ENCODE data around the gene NBDY.

The NBDY gene

GRCh38 chrX:56785442-56785841 is 56.4 kb downstream of the NBDY start:
- DNase-seq (ENCODE audit: low read depth in 2 of 2), result no peak

- DNase-seq (ENCODE audit: low read depth in 2 of 2), result no peak
Observed at GRCh38 chrX:56786889-56787733, 58.1 kb downstream of the NBDY start.

GRCh38 chrX:56787734-56788152 is 58.7 kb downstream of the NBDY start:
- DNase-seq (ENCODE audit: low read depth in 2 of 2), result no peak

GRCh38 chrX:56788229-56788628 is 59.2 kb downstream of the NBDY start:
- no peak for DNase-seq (ENCODE audit: low read depth in 2 of 2)

- peak in 1 of 2 donors; percentile 60 for DNase-seq (ENCODE audit: low read depth in 2 of 2)
Observed at GRCh38 chrX:56788717-56789122, 59.7 kb downstream of the NBDY start.

GRCh38 chrX:56789518-56790070 is 60.6 kb downstream of the NBDY start:
- no peak for DNase-seq (ENCODE audit: low read depth in 2 of 2)

- no peak for DNase-seq (ENCODE audit: low read depth in 2 of 2)
Observed at GRCh38 chrX:56790778-56791177, 61.7 kb downstream of the NBDY start.

- DNase-seq (ENCODE audit: low read depth in 2 of 2), result no peak
Observed at GRCh38 chrX:56791456-56791855, 62.4 kb downstream of the NBDY start.

GRCh38 chrX:56792270-56793111 is 63.4 kb downstream of the NBDY start:
- DNase-seq (ENCODE audit: low read depth in 2 of 2), result no peak

- DNase-seq (ENCODE audit: low read depth in 2 of 2), result no peak
Observed at GRCh38 chrX:56793112-56793430, 64.0 kb downstream of the NBDY start.

- DNase-seq (ENCODE audit: low read depth in 2 of 2), result no peak
Observed at GRCh38 chrX:56793521-56794320, 64.7 kb downstream of the NBDY start.

- no peak for DNase-seq (ENCODE audit: low read depth in 2 of 2)
Observed at GRCh38 chrX:56794404-56795230, 65.6 kb downstream of the NBDY start.

GRCh38 chrX:56795309-56795868 is 66.3 kb downstream of the NBDY start:
- no peak for DNase-seq (ENCODE audit: low read depth in 2 of 2)

GRCh38 chrX:56796641-56797395 is 67.8 kb downstream of the NBDY start:
- DNase-seq (ENCODE audit: low read depth in 2 of 2), result no peak

GRCh38 chrX:56797574-56798338 is 68.7 kb downstream of the NBDY start:
- no peak for DNase-seq (ENCODE audit: low read depth in 2 of 2)

- DNase-seq (ENCODE audit: low read depth in 2 of 2), result no peak
Observed at GRCh38 chrX:56798339-56798711, 69.3 kb downstream of the NBDY start.

GRCh38 chrX:56798866-56799758 is 70.1 kb downstream of the NBDY start:
- no peak for DNase-seq (ENCODE audit: low read depth in 2 of 2)

GRCh38 chrX:56800307-56800706 is 71.3 kb downstream of the NBDY start:
- no peak for DNase-seq (ENCODE audit: low read depth in 2 of 2)

All from activated CD4-positive, alpha-beta T cell treated with anti-CD3 and anti-CD28 coated beads for 24 hours (primary cell).